Endothelial cell (in vitro differentiated cells): ENCODE data around the gene TDP1. TPM values are rescaled to one million over a fixed set of nuclear protein-coding genes. Genes with fewer than 3 reads are reported as not detected.

ENCODE experiments used
- DNase-seq: peaks from one replicate; pipeline ENCODE4 v3.0.0; 2021; ENCODE audit warnings: low spot score
- H3K27ac Mint-ChIP-seq: one replicate; pipeline ENCODE4 v1.8.0; 2021; ENCODE audit warnings: mixed read lengths, inconsistent platforms; ENCODE audit not compliant: unreplicated experiment
- H3K27me3 Mint-ChIP-seq: one replicate; pipeline ENCODE4 v1.8.0; 2021; ENCODE audit warnings: mild to moderate bottlenecking, moderate library complexity, mixed read lengths, inconsistent platforms; ENCODE audit not compliant: unreplicated experiment
- H3K36me3 Mint-ChIP-seq: one replicate; pipeline ENCODE4 v1.8.0; 2021; ENCODE audit warnings: mild to moderate bottlenecking, low read depth, mixed read lengths, inconsistent platforms; ENCODE audit not compliant: unreplicated experiment
- H3K4me1 Mint-ChIP-seq: one replicate; pipeline ENCODE4 v1.8.0; 2021; ENCODE audit warnings: mild to moderate bottlenecking, mixed read lengths, inconsistent platforms; ENCODE audit not compliant: unreplicated experiment
- H3K4me3 Mint-ChIP-seq: one replicate; pipeline ENCODE4 v1.8.0; 2021; ENCODE audit warnings: mild to moderate bottlenecking, mixed read lengths, inconsistent platforms; ENCODE audit not compliant: unreplicated experiment
- H3K9me3 Mint-ChIP-seq: one replicate; pipeline ENCODE4 v1.8.0; 2021; ENCODE audit warnings: mixed read lengths, inconsistent platforms; ENCODE audit not compliant: unreplicated experiment
- CTCF ChIP-seq: fragments of 200-600 bp; sonication (generic); IDR thresholded peaks from one replicate; pipeline ENCODE4 v1.5.0; 2021; ENCODE audit warnings: antibody characterized with exemption; ENCODE audit not compliant: unreplicated experiment
- total RNA-seq: library from RNA; stranded (reverse); fragmentation: NEBNext Ultra II Directional; extraction: Animal tissue kit (Norgen Biotek cat#: 25700); gene quantifications from one replicate; pipeline ENCODE4 v1.2.1, GENCODE V29; 2021; ENCODE audit not compliant: unreplicated experiment

The TDP1 gene
- total RNA-seq, 1 donor from 2014 or later: 34.9 TPM

GRCh38 chr14:90042496-90043252 is 86.9 kb downstream of the TDP1 start:
- Mint-ChIP-seq H3K9me3 (no peaks in the 10 kb centered on the region), H3K27ac (no peak overlapping the region), H3K36me3 (peaks cover 9% of the 10 kb centered on the region)

DNA sequence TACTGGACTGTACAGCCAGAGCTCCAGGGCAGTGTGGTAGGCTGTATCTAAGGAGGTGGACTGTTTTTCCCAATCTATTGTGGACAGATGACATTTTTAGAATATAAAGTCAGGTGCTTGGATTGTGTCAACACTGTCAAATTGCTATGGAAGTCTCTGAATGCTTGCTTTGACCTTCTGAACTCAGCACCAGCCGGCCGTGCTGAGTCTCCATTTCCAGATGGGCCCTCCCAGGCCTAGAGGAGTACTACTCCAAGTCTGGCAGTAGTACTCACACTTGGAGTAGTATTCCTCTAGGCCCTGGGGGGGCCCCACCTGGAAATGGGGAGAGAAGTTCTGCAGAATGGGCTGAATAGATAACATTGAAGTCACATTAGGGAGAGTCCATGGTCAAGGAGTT is 89.9 kb downstream of the TDP1 start:
- H3K27ac Mint-ChIP-seq: no peak overlapping the region
- H3K4me3 Mint-ChIP-seq: no peak overlapping the region
- peaks cover 2% of the 10 kb centered on the region for H3K27me3 Mint-ChIP-seq
- no peak for DNase-seq
- TF ChIP-seq CTCF: no peak
- no peaks in the 10 kb centered on the region for H3K9me3 Mint-ChIP-seq
- H3K36me3 Mint-ChIP-seq: peaks cover 4% of the 10 kb centered on the region
- no peaks in the 10 kb centered on the region for H3K4me1 Mint-ChIP-seq

More at GRCh38 chr14:90042496-90043252, 86.9 kb downstream of the TDP1 start:
- no peaks in the 10 kb centered on the region for H3K4me1 Mint-ChIP-seq
- TF ChIP-seq CTCF: no peak
- DNase-seq: no peak
- H3K4me3 Mint-ChIP-seq: no peak overlapping the region
- H3K27me3 Mint-ChIP-seq: peaks cover 2% of the 10 kb centered on the region

GRCh38 chr14:90049390-90049789 is 93.7 kb downstream of the TDP1 start:
- Mint-ChIP-seq H3K36me3 (no peaks in the 10 kb centered on the region), H3K27me3 (peaks cover 4% of the 10 kb centered on the region), H3K27ac (no peak overlapping the region), H3K4me3 (no peak overlapping the region), H3K9me3 (no peaks in the 10 kb centered on the region), H3K4me1 (peaks cover 3% of the 10 kb centered on the region)
- DNase-seq: no peak
- TF ChIP-seq CTCF: no peak

DNA sequence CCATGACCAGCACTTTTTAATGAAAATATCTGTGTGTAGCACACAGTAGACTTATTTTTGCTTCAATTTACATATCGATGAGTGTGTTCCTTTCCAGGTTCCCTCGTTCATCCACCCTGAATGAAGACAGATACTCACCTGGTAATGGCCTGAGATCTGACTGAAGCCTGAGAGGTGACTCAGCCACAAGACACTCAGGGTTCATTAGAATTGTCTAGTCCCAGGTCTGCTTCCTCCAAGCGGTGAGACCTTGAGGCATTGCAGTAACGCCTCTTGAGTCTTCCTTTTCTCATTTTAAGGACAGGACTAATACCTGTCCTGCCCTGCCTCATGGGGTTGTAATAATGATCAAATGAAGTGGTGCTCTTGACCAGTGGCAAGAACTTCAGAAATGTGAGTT is 94.5 kb downstream of the TDP1 start:
- H3K4me1 Mint-ChIP-seq: peaks cover 3% of the 10 kb centered on the region
- no peaks in the 10 kb centered on the region for H3K9me3 Mint-ChIP-seq
- peaks cover 4% of the 10 kb centered on the region for H3K27me3 Mint-ChIP-seq
- no peak overlapping the region for H3K4me3 Mint-ChIP-seq
- DNase-seq: no peak
- no peak overlapping the region for H3K27ac Mint-ChIP-seq
- TF ChIP-seq CTCF: no peak
- no peaks in the 10 kb centered on the region for H3K36me3 Mint-ChIP-seq

- Mint-ChIP-seq H3K36me3 (no peaks in the 10 kb centered on the region), H3K27me3 (peaks cover 4% of the 10 kb centered on the region)
- TF ChIP-seq CTCF: no peak
These were observed 97.3 kb downstream of the TDP1 start for GRCh38 chr14:90053044-90053443.

More at GRCh38 chr14:90053044-90053443, 97.3 kb downstream of the TDP1 start:
- Mint-ChIP-seq H3K9me3 (no peaks in the 10 kb centered on the region), H3K4me3 (no peak overlapping the region), H3K27ac (no peak overlapping the region), H3K4me1 (peaks cover 3% of the 10 kb centered on the region)
- DNase-seq: no peak
